Pancreas (tissue), 10 donors: ENCODE measurements around the gene SENP7. TPM values are rescaled to one million over a fixed set of nuclear protein-coding genes. Genes with fewer than 3 reads are reported as not detected.
"Not testable (repeated sequence)": the region's sequence is repeated elsewhere in the genome, so short reads cannot be mapped to it uniquely, and the experiment has no call there.

Experiments
- ATAC-seq, 4 donors: fragments of 200-7000 bp; cut with Tn5 transposase; one replicate each; pipeline versions ENCODE4 v1.8.0 to v1.9.1; 2020; ENCODE audit warnings: mild to moderate bottlenecking in 4 of 4, moderate library complexity in 4 of 4
- DNase-seq, 6 donors: peaks; one replicate each; pipeline ENCODE4 v3.0.0-alpha.2; 2020
- FAIRE-seq: peaks from 2 replicates; lab custom pipeline; 2012; peaks lifted over from hg19 to GRCh38; lab: Jason Lieb, UNC
- H3K27ac ChIP-seq, 4 donors: fragments of 200-600 bp; sonication (generic); 1 replicate in 3 of 4; 2 replicates in 1 of 4; pipeline versions ENCODE4 v1.5.0 to v1.8.0; 2020
- H3K27me3 ChIP-seq, 4 donors: fragments of 200-600 bp; one replicate each; pipeline ENCODE4 v1.8.0; 2021
- H3K36me3 ChIP-seq, 3 donors: fragments of 200-600 bp; sonication (generic) in 1 of 3; one replicate each; pipeline versions ENCODE4 v1.5.0 to v1.8.0; 2020 to 2021
- H3K4me1 ChIP-seq, 3 donors: fragments of 200-600 bp; one replicate each; pipeline ENCODE4 v1.8.0; 2021
- H3K4me3 ChIP-seq, 4 donors: fragments of 200-600 bp; sonication (generic) in 2 of 4; one replicate each; pipeline versions ENCODE4 v1.5.0 to v1.8.0; 2020 to 2021
- H3K9me3 ChIP-seq, 4 donors: fragments of 200-600 bp; one replicate each; pipeline ENCODE4 v1.8.0; 2021
- CTCF ChIP-seq, 4 donors: fragments of 200-600 bp; sonication (generic) in 3 of 4; IDR thresholded peaks; one replicate each; pipeline versions ENCODE4 v1.5.0 to v1.8.0; 2021; ENCODE audit warnings: antibody characterized with exemption in 4 of 4
- WGBS, 2 donors: extraction: QIAGEN DNeasy Blood & Tissue Kit; methylation state at CpG; one replicate each; pipeline ENCODE4 v1.1.7; 2013; 5-methylcytosine and 5-hydroxymethylcytosine counted together
- intact Hi-C, 3 donors: fragments of 100-400 bp; cut with DNase I; formaldehyde crosslinking; loops; one replicate each; pipeline versions ENCODE4 v1.11.1 to v1.14.2; 2022
- polyA plus RNA-seq, 2 donors: library from polyadenylated mRNA; stranded (reverse); fragments of 200-250 nt; gene quantifications; one replicate each; pipeline ENCODE4 v1.2.3, GENCODE V29; 2013
- total RNA-seq, 6 donors: library from RNA; stranded (reverse); fragmentation: NEBNext Ultra II Directional in 4 of 6; extraction: Animal tissue kit (Norgen Biotek cat#: 25700) in 4 of 6; gene quantifications; one replicate each; pipeline versions ENCODE4 v1.2.1 to v1.2.4, GENCODE V29; 2021 to 2023
- donor health status: healthy with polysubstance abuse.
- donor health status: DM: no; HTN: no; CAD: no; lungs with moderate emphysema.
- donor health status: DM: no; HTN: no; CAD: no.
- donor health status: control.
- donor health status: control.
- donor health status: Bipolar disorder and iron deficiency.
- donor health status: DM: yes; HTN: yes; CAD: no.
- donor health status: DM: no; HTN: no; CAD: no.
- donor health status: DM: no; HTN: no; CAD: no.
- donor health status: DM: yes; HTN: yes; CAD: no.

Gene SENP7
- total and polyA plus RNA-seq, 8 donors = 5.7 to 13.7 (median 8.6) TPM

- no peaks in the 10 kb centered on the region for H3K9me3 ChIP-seq
- no peaks in the 10 kb centered on the region for H3K36me3 ChIP-seq
- no peak overlapping the region for H3K27ac ChIP-seq
- no peaks in the 10 kb centered on the region for H3K4me1 ChIP-seq
- FAIRE-seq (no peak), ATAC-seq (no peak), DNase-seq (no peak)
- H3K27me3 ChIP-seq = no peaks in the 10 kb centered on the region
- no peak for TF ChIP-seq CTCF (IDR thresholded peaks at IDR 0.05)
- H3K4me3 ChIP-seq = no peak overlapping the region
- WGBS, 2 donors = 33 to 67% methylated on average over 1 of the region's 1 CpG
- intact Hi-C loops = no loop called here
Measured at GRCh38 chr3:101549473-101549872, 36.5 kb upstream of the SENP7 start.

GRCh38 chr3:101548527-101549105 lies 35.6 kb upstream of the SENP7 start:
- Histone ChIP-seq H3K27ac (no peak overlapping the region), H3K4me3 (no peak overlapping the region), H3K36me3 (no peaks in the 10 kb centered on the region), H3K27me3 (no peaks in the 10 kb centered on the region), H3K9me3 (no peaks in the 10 kb centered on the region), H3K4me1 (no peaks in the 10 kb centered on the region)
- DNase-seq (no peak), FAIRE-seq (no peak), ATAC-seq (no peak)
- TF ChIP-seq CTCF (IDR thresholded peaks at IDR 0.05) = no peak
- WGBS, 2 donors = 38 to 39% methylated on average over 2 of the region's 2 CpGs
- intact Hi-C loops = no loop called here

- ATAC-seq = no peak
- TF ChIP-seq CTCF (IDR thresholded peaks at IDR 0.05) = no peak
- FAIRE-seq = no peak
- no peak overlapping the region for H3K4me3 ChIP-seq
- no peaks in the 10 kb centered on the region for H3K36me3 ChIP-seq
- H3K4me1 ChIP-seq = no peaks in the 10 kb centered on the region
- 28 to 51% methylated on average over 1 of the region's 1 CpG for WGBS, 2 donors
- no peaks in the 10 kb centered on the region for H3K27me3 ChIP-seq
- H3K9me3 ChIP-seq = no peaks in the 10 kb centered on the region
- intact Hi-C loops = no loop called here
- no peak for DNase-seq
- no peak overlapping the region for H3K27ac ChIP-seq
Measured at GRCh38 chr3:101544161-101544850, 31.3 kb upstream of the SENP7 start.

GRCh38 chr3:101542957-101543356 lies 29.9 kb upstream of the SENP7 start:
- ATAC-seq (no peak), FAIRE-seq (no peak), DNase-seq (no peak)
- Histone ChIP-seq H3K36me3 (no peaks in the 10 kb centered on the region), H3K27ac (no peak overlapping the region), H3K4me3 (no peak overlapping the region), H3K9me3 (no peaks in the 10 kb centered on the region), H3K4me1 (no peaks in the 10 kb centered on the region), H3K27me3 (no peaks in the 10 kb centered on the region)
- no peak for TF ChIP-seq CTCF (IDR thresholded peaks at IDR 0.05)
- intact Hi-C loops = no loop called here

GRCh38 chr3:101536955-101537354 lies 23.9 kb upstream of the SENP7 start:
- H3K4me1 ChIP-seq = not testable (repeated sequence)

More at GRCh38 chr3:101536955-101537354, 23.9 kb upstream of the SENP7 start:
- ATAC-seq, H3K9me3 ChIP-seq, H3K27me3 ChIP-seq, H3K27ac ChIP-seq, DNase-seq, H3K36me3 ChIP-seq, intact Hi-C loops, FAIRE-seq, H3K4me3 ChIP-seq: not testable (repeated sequence)
- WGBS, 2 donors = 79 to 86% methylated on average over 1 of the region's 1 CpG
